Mesendoderm (in vitro differentiated cells): Measurements from ENCODE around the gene KDF1.

Experiments used
- DNase-seq: peaks from one replicate; pipeline ENCODE4 v3.0.0; 2013
- H2AK5ac ChIP-seq: 2 replicates; pipeline ENCODE4 v1.6.1; 2013; ENCODE audit warnings: low read length, inconsistent platforms
- H2BK120ac ChIP-seq: 2 replicates; pipeline ENCODE4 v1.6.1; 2013; ENCODE audit warnings: low read depth, mild to moderate bottlenecking, low read length, moderate library complexity, mixed read lengths
- H2BK15ac ChIP-seq: replicated peaks from 2 replicates; pipeline ENCODE4 v1.6.1; 2013; ENCODE audit warnings: low read depth, mild to moderate bottlenecking, moderate library complexity
- H2BK5ac ChIP-seq: 2 replicates; pipeline ENCODE4 v1.6.1; 2013; ENCODE audit warnings: low read length, inconsistent platforms
- H3K18ac ChIP-seq: 2 replicates; pipeline ENCODE4 v1.6.1; 2013; ENCODE audit warnings: mild to moderate bottlenecking, low read length, mixed read lengths
- H3K23ac ChIP-seq: one replicate; pipeline ENCODE4 v1.6.1; 2013; ENCODE audit warnings: low read length
- H3K27ac ChIP-seq: 2 replicates; pipeline ENCODE4 v1.5.1; 2013; ENCODE audit warnings: low read depth, mild to moderate bottlenecking, inconsistent platforms, low read length, moderate library complexity
- H3K27me3 ChIP-seq: 2 replicates; pipeline ENCODE4 v1.6.1; 2013; ENCODE audit warnings: low read length, control low read depth, mild to moderate bottlenecking, inconsistent platforms; ENCODE audit not compliant: insufficient read depth, poor library complexity
- H3K36me3 ChIP-seq: 2 replicates; pipeline ENCODE4 v1.6.1; 2013; ENCODE audit warnings: low read length, inconsistent platforms; ENCODE audit not compliant: control insufficient read depth, insufficient read depth
- H3K4ac ChIP-seq: one replicate; pipeline ENCODE4 v1.6.1; 2013; ENCODE audit warnings: low read depth, mild to moderate bottlenecking, low read length, moderate library complexity
- H3K4me1 ChIP-seq: 2 replicates; pipeline ENCODE4 v1.6.1; 2013; ENCODE audit warnings: low read depth, low read length, inconsistent platforms; ENCODE audit not compliant: control insufficient read depth
- H3K4me2 ChIP-seq: 2 replicates; pipeline ENCODE4 v1.6.1; 2013; ENCODE audit warnings: low read length
- H3K4me3 ChIP-seq: 2 replicates; pipeline ENCODE4 v1.5.1; 2013; ENCODE audit warnings: mild to moderate bottlenecking, low read length
- H3K56ac ChIP-seq: one replicate; pipeline ENCODE4 v1.6.1; 2013; ENCODE audit warnings: low read length
- H3K79me1 ChIP-seq: 2 replicates; pipeline ENCODE4 v1.6.1; 2013; ENCODE audit warnings: low read length, inconsistent platforms
- H3K79me2 ChIP-seq: 2 replicates; pipeline ENCODE4 v1.6.1; 2013; ENCODE audit warnings: mild to moderate bottlenecking, low read length; ENCODE audit not compliant: control insufficient read depth, insufficient read depth
- H3K9ac ChIP-seq: 2 replicates; pipeline ENCODE4 v1.6.1; 2013; ENCODE audit warnings: low read length, inconsistent platforms
- H4K5ac ChIP-seq: one replicate; pipeline ENCODE4 v1.6.1; 2013; ENCODE audit warnings: low read length
- H4K8ac ChIP-seq: one replicate; pipeline ENCODE4 v1.6.1; 2013; ENCODE audit warnings: low read depth, mild to moderate bottlenecking, control low read depth, low read length, moderate library complexity
- WGBS: extraction: QIAGEN DNeasy Blood & Tissue Kit; methylation state at CpG from one replicate; pipeline ENCODE4 v1.1.7; 2013; ENCODE audit warnings: low lambda C conversion rate, missing lambda C conversion rate; ENCODE audit not compliant: insufficient coverage; ENCODE audit errors: extremely low coverage; 5-methylcytosine and 5-hydroxymethylcytosine counted together

Gene KDF1

GRCh38 chr1:26956321-26956720, 3.9 kb downstream of the KDF1 start:
- Histone ChIP-seq H3K4me1 (no peaks in the 10 kb centered on the region), H2BK15ac (no peak overlapping the region), H3K9ac (no peak overlapping the region), H2BK5ac (no peak overlapping the region), H3K56ac (no peak overlapping the region), H3K79me1 (no peaks in the 10 kb centered on the region), H4K5ac (no peak overlapping the region), H3K27me3 (no peaks in the 10 kb centered on the region), H3K18ac (no peak overlapping the region), H4K8ac (no peak overlapping the region), H2BK120ac (no peak overlapping the region), H3K4me2 (no peak overlapping the region), H3K79me2 (peaks cover 1% of the 10 kb centered on the region), H3K4me3 (no peak overlapping the region), H3K27ac (no peak overlapping the region), H3K23ac (no peak overlapping the region), H3K4ac (no peak overlapping the region), H2AK5ac (no peak overlapping the region), H3K36me3 (no peaks in the 10 kb centered on the region)
- DNase-seq: no peak
- WGBS: no CpG with 5 or more reads among the region's 3 CpGs

GRCh38 chr1:26953374-26953773, 6.9 kb downstream of the KDF1 start:
- no peak overlapping the region for H3K9ac ChIP-seq
- H3K4me3 ChIP-seq: no peak overlapping the region
- no peak overlapping the region for H4K5ac ChIP-seq
- no CpG with 5 or more reads among the region's 5 CpGs for WGBS
- no peak overlapping the region for H4K8ac ChIP-seq
- no peak overlapping the region for H3K18ac ChIP-seq
- DNase-seq: no peak
- no peaks in the 10 kb centered on the region for H3K79me1 ChIP-seq
- H3K36me3 ChIP-seq: no peaks in the 10 kb centered on the region
- H2AK5ac ChIP-seq: no peak overlapping the region
- H3K27me3 ChIP-seq: no peaks in the 10 kb centered on the region
- H3K27ac ChIP-seq: no peak overlapping the region
- no peak overlapping the region for H3K4ac ChIP-seq
- no peak overlapping the region for H3K56ac ChIP-seq
- no peak overlapping the region for H3K4me2 ChIP-seq
- H2BK120ac ChIP-seq: no peak overlapping the region
- no peaks in the 10 kb centered on the region for H3K79me2 ChIP-seq
- H3K4me1 ChIP-seq: no peaks in the 10 kb centered on the region
- H3K23ac ChIP-seq: no peak overlapping the region
- H2BK15ac ChIP-seq: no peak overlapping the region
- H2BK5ac ChIP-seq: no peak overlapping the region

GRCh38 chr1:26951821-26952497, 8.3 kb downstream of the KDF1 start:
- Histone ChIP-seq H3K27ac (no peak overlapping the region), H3K18ac (no peak overlapping the region), H3K4me2 (no peak overlapping the region), H3K4ac (no peak overlapping the region), H2BK120ac (no peak overlapping the region), H4K8ac (no peak overlapping the region), H3K27me3 (no peaks in the 10 kb centered on the region), H3K4me1 (no peaks in the 10 kb centered on the region), H3K36me3 (no peaks in the 10 kb centered on the region), H4K5ac (no peak overlapping the region), H3K56ac (no peak overlapping the region), H2AK5ac (no peak overlapping the region), H2BK15ac (no peak overlapping the region), H3K9ac (no peak overlapping the region), H3K23ac (no peak overlapping the region), H3K79me1 (no peaks in the 10 kb centered on the region), H3K79me2 (no peaks in the 10 kb centered on the region), H3K4me3 (no peak overlapping the region), H2BK5ac (no peak overlapping the region)
- no peak for DNase-seq
- WGBS: no CpG with 5 or more reads among the region's 24 CpGs

- no peak for DNase-seq
- H3K27ac ChIP-seq: no peak overlapping the region
- H2BK15ac ChIP-seq: no peak overlapping the region
- H3K56ac ChIP-seq: no peak overlapping the region
- H3K4ac ChIP-seq: no peak overlapping the region
- H3K9ac ChIP-seq: no peak overlapping the region
- no peaks in the 10 kb centered on the region for H3K4me1 ChIP-seq
- no peak overlapping the region for H3K23ac ChIP-seq
- no peak overlapping the region for H2BK5ac ChIP-seq
- no CpG with 5 or more reads among the region's 14 CpGs for WGBS
- H3K36me3 ChIP-seq: peaks cover 2% of the 10 kb centered on the region
- no peak overlapping the region for H2BK120ac ChIP-seq
- no peaks in the 10 kb centered on the region for H3K79me2 ChIP-seq
- no peaks in the 10 kb centered on the region for H3K79me1 ChIP-seq
- H3K4me2 ChIP-seq: no peak overlapping the region
- no peak overlapping the region for H4K5ac ChIP-seq
- no peak overlapping the region for H3K18ac ChIP-seq
- H2AK5ac ChIP-seq: no peak overlapping the region
- H3K27me3 ChIP-seq: no peaks in the 10 kb centered on the region
- no peak overlapping the region for H4K8ac ChIP-seq
- no peak overlapping the region for H3K4me3 ChIP-seq
Observed at GRCh38 chr1:26951216-26951615, 9.1 kb downstream of the KDF1 start.

- Histone ChIP-seq H4K8ac (no peak overlapping the region), H2AK5ac (no peak overlapping the region), H3K56ac (no peak overlapping the region), H3K27me3 (no peaks in the 10 kb centered on the region), H3K79me2 (no peaks in the 10 kb centered on the region), H3K36me3 (peaks cover 7% of the 10 kb centered on the region), H3K79me1 (no peaks in the 10 kb centered on the region), H3K4me1 (no peaks in the 10 kb centered on the region), H3K4me2 (no peak overlapping the region), H3K18ac (no peak overlapping the region), H3K4me3 (no peak overlapping the region), H2BK120ac (no peak overlapping the region), H3K23ac (no peak overlapping the region), H2BK5ac (no peak overlapping the region), H3K4ac (no peak overlapping the region), H2BK15ac (no peak overlapping the region), H4K5ac (no peak overlapping the region), H3K27ac (no peak overlapping the region), H3K9ac (no peak overlapping the region)
- no peak for DNase-seq
- WGBS: no CpG with 5 or more reads among the region's 8 CpGs
Observed at GRCh38 chr1:26950602-26951001, 9.7 kb downstream of the KDF1 start.

- no peak overlapping the region for H3K9ac ChIP-seq
- WGBS: no CpG with 5 or more reads among the region's 3 CpGs
- no peak overlapping the region for H4K5ac ChIP-seq
- no peak overlapping the region for H2BK120ac ChIP-seq
- H2AK5ac ChIP-seq: no peak overlapping the region
- H3K4me3 ChIP-seq: no peak overlapping the region
- no peaks in the 10 kb centered on the region for H3K79me1 ChIP-seq
- H3K23ac ChIP-seq: no peak overlapping the region
- H3K56ac ChIP-seq: no peak overlapping the region
- H3K27ac ChIP-seq: no peak overlapping the region
- no peak overlapping the region for H2BK15ac ChIP-seq
- no peaks in the 10 kb centered on the region for H3K4me1 ChIP-seq
- no peak overlapping the region for H3K18ac ChIP-seq
- no peak overlapping the region for H2BK5ac ChIP-seq
- no peak for DNase-seq
- H3K79me2 ChIP-seq: no peaks in the 10 kb centered on the region
- peaks cover 8% of the 10 kb centered on the region for H3K36me3 ChIP-seq
- no peaks in the 10 kb centered on the region for H3K27me3 ChIP-seq
- no peak overlapping the region for H3K4me2 ChIP-seq
- no peak overlapping the region for H3K4ac ChIP-seq
- no peak overlapping the region for H4K8ac ChIP-seq
Observed at GRCh38 chr1:26949926-26950319, 10.3 kb downstream of the KDF1 start.
